Adipose tissue (tissue), 3 donors: ENCODE measurements around the gene SPPL2C. TPM values are rescaled to one million over a fixed set of nuclear protein-coding genes. Genes with fewer than 3 reads are reported as not detected.

Experiments used
- H3K27ac ChIP-seq: one replicate; pipeline ENCODE4 v1.5.1; 2013; ENCODE audit warnings: low read depth, low read length
- WGBS, 3 donors: extraction: QIAGEN DNeasy Blood & Tissue Kit; methylation state at CpG; one replicate each; pipeline ENCODE4 v1.1.7; 2013; 5-methylcytosine and 5-hydroxymethylcytosine counted together
- polyA plus RNA-seq, 3 donors: library from polyadenylated mRNA; stranded (reverse); fragments of 200-250 nt; gene quantifications; one replicate each; pipeline ENCODE4 v1.2.3, GENCODE V29; 2013
- donor health status: healthy with polysubstance abuse.
- donor health status: Bipolar disorder and iron deficiency.
- donor health status: healthy.

The SPPL2C gene
- polyA plus RNA-seq, 3 donors = not detected

GRCh38 chr17:45826919-45827588, 17.6 kb upstream of the SPPL2C start:
- WGBS, 3 donors = 79 to 91% (median 89%) methylated on average over 16 of the region's 16 CpGs
- H3K27ac ChIP-seq = no peak overlapping the region

GRCh38 chr17:45828171-45828570, 16.5 kb upstream of the SPPL2C start:
- H3K27ac ChIP-seq = no peak overlapping the region
- WGBS, 3 donors = 49 to 62% (median 55%) methylated on average over 9 of the region's 9 CpGs

GRCh38 chr17:45828582-45829133, 16.0 kb upstream of the SPPL2C start:
- WGBS, 3 donors = 63 to 75% (median 67%) methylated on average over 15 of the region's 15 CpGs
- no peak overlapping the region for H3K27ac ChIP-seq

DNA sequence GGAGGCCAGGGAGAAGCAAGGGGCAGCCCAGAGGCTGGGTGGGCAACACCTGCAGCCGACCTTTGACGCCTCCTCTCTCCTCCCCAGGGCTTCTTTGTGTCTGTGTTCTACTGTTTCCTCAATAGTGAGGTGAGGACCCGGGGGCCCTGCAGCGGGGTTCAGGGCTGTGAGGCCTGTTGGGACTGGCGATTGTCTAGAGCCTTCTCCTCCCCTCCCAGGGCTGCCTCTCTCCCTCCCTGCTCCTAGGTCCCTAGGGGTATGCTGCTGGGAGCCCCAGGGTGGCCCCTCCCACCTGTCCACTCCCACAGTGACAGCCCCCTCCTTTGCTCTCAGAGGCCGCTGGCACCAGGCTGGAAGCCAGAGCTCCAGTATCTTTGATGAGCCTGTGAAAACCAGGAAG, 10.8 kb upstream of the SPPL2C start:
- WGBS, 3 donors = 56 to 62% (median 57%) methylated on average over 6 of the region's 6 CpGs
- no peak overlapping the region for H3K27ac ChIP-seq

GRCh38 chr17:45834471-45835396, 9.9 kb upstream of the SPPL2C start:
- H3K27ac ChIP-seq = no peak overlapping the region
- WGBS, 3 donors = 80 to 89% (median 81%) methylated on average over 24 to 26 of the region's 26 CpGs

- WGBS, 3 donors = 72 to 89% (median 83%) methylated on average over 5 of the region's 5 CpGs
- H3K27ac ChIP-seq = no peak overlapping the region
Observed at GRCh38 chr17:45835481-45835880, 9.2 kb upstream of the SPPL2C start.

DNA sequence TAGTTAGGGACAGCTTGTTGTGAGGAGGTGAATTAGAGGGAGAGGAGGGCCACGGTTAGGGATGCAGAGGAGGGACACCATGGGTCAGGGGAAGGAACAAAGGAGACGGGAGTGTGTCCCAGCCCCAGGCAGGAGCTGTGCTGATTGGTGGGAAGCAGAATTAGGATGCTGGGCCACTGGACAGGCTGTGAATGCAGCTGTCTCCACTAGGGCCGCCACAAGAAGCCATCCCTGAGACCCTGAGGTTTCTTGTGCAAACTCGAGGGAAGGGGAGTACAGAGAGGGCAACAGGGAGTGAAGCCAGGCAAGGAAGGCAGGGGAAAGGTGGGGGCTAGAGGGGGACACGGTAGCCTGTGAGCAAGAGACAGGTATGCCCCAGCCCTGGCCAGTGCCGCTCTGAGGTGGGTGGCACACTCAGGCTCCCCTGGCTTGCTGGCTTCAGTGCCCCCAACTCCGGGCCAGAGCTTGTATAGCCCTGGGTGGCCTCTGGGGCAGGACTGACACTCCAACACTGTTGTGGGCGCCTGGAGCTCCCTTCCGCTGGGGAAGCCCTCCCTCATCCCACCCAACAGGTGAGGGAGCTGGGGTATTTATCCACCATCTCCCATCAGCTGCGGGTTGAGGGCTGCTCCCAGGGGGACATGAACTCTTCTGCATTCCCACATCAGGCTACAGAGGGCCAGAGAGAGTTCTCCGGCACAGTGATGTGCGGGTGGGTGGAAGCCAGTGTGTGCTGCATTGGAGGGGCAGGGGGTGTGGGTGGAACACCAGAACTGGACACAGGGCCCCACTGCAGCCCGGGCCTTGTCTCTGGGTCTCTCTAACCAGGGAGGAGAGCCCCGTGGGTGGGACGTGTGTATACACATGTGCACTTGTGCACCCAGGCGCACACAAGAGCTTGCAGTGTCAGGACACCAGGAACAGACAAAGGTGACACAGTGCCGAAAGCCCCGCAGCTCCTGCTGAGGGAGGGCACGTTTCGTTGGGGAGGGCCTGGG, 8.3 kb upstream of the SPPL2C start:
- H3K27ac ChIP-seq = no peak overlapping the region
- WGBS, 3 donors = 56 to 71% (median 70%) methylated on average over 19 to 20 of the region's 20 CpGs

DNA sequence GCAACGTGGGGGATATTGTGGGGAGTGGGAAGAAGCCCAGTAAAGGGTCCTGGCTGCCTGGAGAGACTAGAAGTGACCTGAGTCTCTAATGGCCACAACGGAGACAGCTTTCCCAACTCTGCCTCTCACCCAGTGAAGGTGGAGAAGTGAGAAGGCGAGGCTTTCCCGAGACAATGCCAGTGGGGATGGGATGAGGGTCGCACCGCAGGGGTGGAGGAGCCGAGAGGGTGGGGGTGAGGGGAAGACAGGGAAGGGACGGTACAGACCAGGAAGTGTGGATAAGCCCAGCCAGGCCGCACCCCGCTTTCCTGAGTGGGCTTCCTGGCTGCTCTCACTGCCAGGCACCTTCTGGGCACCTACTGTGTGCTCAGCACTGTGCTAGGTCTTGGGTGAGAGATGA, 7.5 kb upstream of the SPPL2C start:
- 46 to 57% (median 50%) methylated on average over 10 of the region's 10 CpGs for WGBS, 3 donors
- H3K27ac ChIP-seq = no peak overlapping the region

- WGBS, 3 donors = 80 to 89% (median 85%) methylated on average over 9 of the region's 9 CpGs
- H3K27ac ChIP-seq = no peak overlapping the region
Observed at GRCh38 chr17:45837603-45838002, 7.1 kb upstream of the SPPL2C start.

GRCh38 chr17:45838751-45839295, 5.9 kb upstream of the SPPL2C start:
- 63 to 74% (median 72%) methylated on average over 8 of the region's 8 CpGs for WGBS, 3 donors

GRCh38 chr17:45839442-45839841, 5.2 kb upstream of the SPPL2C start:
- WGBS, 3 donors = 80 to 89% (median 86%) methylated on average over 4 of the region's 4 CpGs
- H3K27ac ChIP-seq = no peak overlapping the region

More at GRCh38 chr17:45838751-45839295, 5.9 kb upstream of the SPPL2C start:
- H3K27ac ChIP-seq = no peak overlapping the region

DNA sequence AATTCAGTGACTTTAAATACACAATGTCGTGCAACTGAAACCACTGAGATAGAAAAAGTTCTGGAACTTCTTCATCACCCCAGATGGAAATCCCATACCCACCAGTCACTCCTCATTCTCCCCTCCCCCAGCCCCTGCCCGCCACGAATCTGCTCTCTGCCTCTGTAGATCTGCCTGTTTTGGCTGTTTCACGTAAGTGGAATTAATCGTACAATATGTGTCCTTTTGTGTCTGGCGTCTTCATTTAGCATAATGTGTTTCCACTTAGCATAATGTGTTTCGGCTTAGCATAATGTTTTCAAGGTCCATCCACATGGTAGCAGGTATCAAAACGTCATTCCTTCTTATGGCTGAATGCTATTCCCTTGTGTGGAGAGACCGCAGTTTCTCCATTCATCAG, 3.5 kb upstream of the SPPL2C start:
- H3K27ac ChIP-seq = no peak overlapping the region
- WGBS, 3 donors = 74 to 79% (median 75%) methylated on average over 9 of the region's 9 CpGs

GRCh38 chr17:45841883-45842525, 2.7 kb upstream of the SPPL2C start:
- 50 to 58% (median 53%) methylated on average over 7 of the region's 7 CpGs for WGBS, 3 donors
- H3K27ac ChIP-seq = no peak overlapping the region

- H3K27ac ChIP-seq = no peak overlapping the region
- WGBS, 3 donors = 85 to 91% (median 90%) methylated on average over 4 of the region's 4 CpGs
Observed at GRCh38 chr17:45843722-45844121, 959 bp upstream of the SPPL2C start.

GRCh38 chr17:45845376-45846185, 900 bp downstream of the SPPL2C start:
- WGBS, 3 donors = 87 to 91% (median 89%) methylated on average over 35 of the region's 35 CpGs
- H3K27ac ChIP-seq = no peak overlapping the region

GRCh38 chr17:45846223-45846622, 1.5 kb downstream of the SPPL2C start:
- H3K27ac ChIP-seq = no peak overlapping the region
- WGBS, 3 donors = 85 to 91% (median 86%) methylated on average over 10 of the region's 10 CpGs

GRCh38 chr17:45846646-45847045, 2.0 kb downstream of the SPPL2C start:
- WGBS, 3 donors = 74 to 82% (median 79%) methylated on average over 8 to 9 of the region's 9 CpGs
- H3K27ac ChIP-seq = no peak overlapping the region
